PC-3 (cell line): ENCODE measurements around the gene IRF9. TPM values are rescaled to one million over a fixed set of nuclear protein-coding genes. Genes with fewer than 3 reads are reported as not detected.

Experiments used
- ATAC-seq: fragments of 200-7000 bp; cut with Tn5 transposase; 2 replicates; pipeline ENCODE4 v1.9.1; 2020; ENCODE audit warnings: mild to moderate bottlenecking, moderate library complexity
- BruUV-seq: library from RNA; stranded (reverse); fragments of 400-500 nt; replicated peaks from 2 replicates; lab custom pipeline; 2021; lab: Mats Ljungman, UMichigan
- CTCF ChIA-PET: fragments of 300-600 bp; sonication (Branson Sonifier 250); formaldehyde crosslinking; loops from one replicate; lab custom pipeline; 2022; ENCODE audit warnings: antibody characterized with exemption; lab: Charles Lee
- POLR2A ChIA-PET: fragments of 300-600 bp; sonication (Branson Sonifier 250); formaldehyde crosslinking; loops from one replicate; lab custom pipeline; 2022; ENCODE audit warnings: antibody characterized with exemption; ENCODE audit not compliant: unreplicated experiment; lab: Charles Lee
- DNase-seq: peaks from one replicate; pipeline ENCODE4 v3.0.0-alpha.2; 2015
- H2AFZ ChIP-seq: fragments of 300-600 bp; sonication (generic); 2 replicates; pipeline ENCODE4 v1.6.0; 2016; ENCODE audit warnings: antibody characterized with exemption, low read length
- H3F3A ChIP-seq: fragments of 300-600 bp; sonication (generic); one replicate; pipeline ENCODE4 v1.6.0; 2017; ENCODE audit warnings: antibody characterized with exemption, low read length, control low read depth, mild to moderate bottlenecking; ENCODE audit not compliant: unreplicated experiment
- H3K27ac ChIP-seq: fragments of 300-600 bp; sonication (generic); 2 replicates; pipeline ENCODE4 v1.5.1; 2016; ENCODE audit warnings: mild to moderate bottlenecking, low read length
- H3K27me3 ChIP-seq: fragments of 300-600 bp; sonication (generic); 2 replicates; pipeline ENCODE4 v1.6.1; 2016; ENCODE audit warnings: low read length, mixed read lengths
- H3K36me3 ChIP-seq: fragments of 300-600 bp; sonication (generic); 2 replicates; pipeline ENCODE4 v1.6.1; 2016; ENCODE audit warnings: low read depth, mixed run types, low read length, mixed read lengths
- H3K4me1 ChIP-seq: fragments of 300-600 bp; sonication (generic); 2 replicates; pipeline ENCODE4 v1.5.1; 2016; ENCODE audit warnings: low read length; ENCODE audit not compliant: insufficient read depth
- H3K4me2 ChIP-seq: fragments of 300-600 bp; sonication (generic); 2 replicates; pipeline ENCODE4 v1.6.0; 2016; ENCODE audit warnings: low read length
- H3K4me3 ChIP-seq: fragments of 300-600 bp; sonication (generic); 2 replicates; pipeline ENCODE4 v1.5.1; 2016; ENCODE audit warnings: mild to moderate bottlenecking, low read length, mixed read lengths
- H3K79me2 ChIP-seq: fragments of 300-600 bp; sonication (generic); 2 replicates; pipeline ENCODE4 v1.6.1; 2017; ENCODE audit warnings: low read length, mixed read lengths
- H3K9ac ChIP-seq: fragments of 300-600 bp; sonication (generic); 2 replicates; pipeline ENCODE4 v1.6.0; 2016; ENCODE audit warnings: mild to moderate bottlenecking, low read length
- H3K9me2 ChIP-seq: fragments of 300-600 bp; sonication (generic); replicated peaks from 2 replicates; pipeline ENCODE4 v1.6.1; 2016; ENCODE audit warnings: mixed run types, low read length, mixed read lengths
- H3K9me3 ChIP-seq: fragments of 300-600 bp; sonication (generic); 2 replicates; pipeline ENCODE4 v1.6.1; 2016; ENCODE audit warnings: low read length, mixed read lengths
- H4K20me1 ChIP-seq: fragments of 300-600 bp; sonication (generic); 2 replicates; pipeline ENCODE4 v1.6.1; 2016; ENCODE audit warnings: low read length, mixed read lengths
- EZH2 ChIP-seq: fragments of 300-600 bp; sonication (generic); IDR thresholded peaks from one replicate; pipeline ENCODE4 v1.6.1; 2017; ENCODE audit warnings: antibody characterized with exemption, mild to moderate bottlenecking, low read length; ENCODE audit not compliant: unreplicated experiment
- EZH2phosphoT487 ChIP-seq: fragments of 300-600 bp; sonication (generic); IDR thresholded peaks from 2 replicates; pipeline ENCODE4 v1.6.1; 2018; ENCODE audit warnings: mild to moderate bottlenecking, antibody characterized with exemption, low read length, borderline replicate concordance
- intact Hi-C: fragments of 100-400 bp; cut with micrococcal nuclease; formaldehyde crosslinking; loops from 2 replicates; pipeline ENCODE4 v1.9.0; 2023
- total RNA-seq: library from RNA; depleted of rRNA; stranded (reverse); fragments of >200 nt; gene quantifications from 2 replicates; pipeline ENCODE4 v1.2.3, GENCODE V29; 2014
- TF ChIP-seq, protein P1 (sequence below): fragments of 300-600 bp; sonication (generic); conservative IDR thresholded peaks from 2 replicates; pipeline ENCODE4 v1.5.1; 2017; ENCODE audit warnings: antibody characterized with exemption, low read depth, mild to moderate bottlenecking, low read length

The IRF9 gene
- total RNA-seq, 1 experiment from 2014 or later = 10.5 TPM

DNA sequence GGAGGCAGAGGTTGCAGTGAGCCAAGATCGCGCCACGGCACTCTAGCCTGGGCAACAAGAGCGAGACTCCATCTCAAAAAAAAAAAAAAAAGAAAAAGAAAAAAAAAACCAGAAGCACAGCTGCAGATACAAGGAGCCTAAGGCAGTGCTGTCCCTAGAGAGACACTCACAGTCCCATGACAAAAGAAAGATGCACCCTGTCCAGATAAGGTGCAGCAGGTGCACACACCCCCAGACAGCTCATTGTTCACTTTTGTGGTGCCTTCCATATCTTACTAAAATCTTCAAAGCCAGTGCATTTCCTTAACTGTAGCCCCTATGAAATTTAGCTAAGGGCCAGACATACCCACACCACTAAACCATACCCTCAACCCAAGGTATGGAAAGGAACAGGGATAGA is 38.6 kb upstream of the IRF9 start:
- Histone ChIP-seq H3K4me3 (no peak overlapping the region), H2AFZ (no peak overlapping the region), H3K9ac (no peak overlapping the region), H3K36me3 (peaks cover 15% of the 10 kb centered on the region), H3K9me2 (no peaks in the 10 kb centered on the region), H3K4me1 (no peaks in the 10 kb centered on the region), H3K79me2 (no peaks in the 10 kb centered on the region), H3K27ac (no peak overlapping the region), H3K4me2 (no peak overlapping the region), H3K27me3 (no peaks in the 10 kb centered on the region), H4K20me1 (no peaks in the 10 kb centered on the region), H3F3A (no peaks in the 10 kb centered on the region), H3K9me3 (no peaks in the 10 kb centered on the region)
- ATAC-seq (no peak), DNase-seq (no peak)
- intact Hi-C loops = no loop called here
- BruUV-seq = no TSS peak
- POLR2A ChIA-PET = interaction anchor here (0.5 kb wide), 1 partner anchor 28 kb away, joined by 3 read pairs; the partner anchor contains the start of gene PCK2
- CTCF ChIA-PET = no interaction called here
- TF ChIP-seq EZH2phosphoT487 = no peak
- TF ChIP-seq, protein P1, sequence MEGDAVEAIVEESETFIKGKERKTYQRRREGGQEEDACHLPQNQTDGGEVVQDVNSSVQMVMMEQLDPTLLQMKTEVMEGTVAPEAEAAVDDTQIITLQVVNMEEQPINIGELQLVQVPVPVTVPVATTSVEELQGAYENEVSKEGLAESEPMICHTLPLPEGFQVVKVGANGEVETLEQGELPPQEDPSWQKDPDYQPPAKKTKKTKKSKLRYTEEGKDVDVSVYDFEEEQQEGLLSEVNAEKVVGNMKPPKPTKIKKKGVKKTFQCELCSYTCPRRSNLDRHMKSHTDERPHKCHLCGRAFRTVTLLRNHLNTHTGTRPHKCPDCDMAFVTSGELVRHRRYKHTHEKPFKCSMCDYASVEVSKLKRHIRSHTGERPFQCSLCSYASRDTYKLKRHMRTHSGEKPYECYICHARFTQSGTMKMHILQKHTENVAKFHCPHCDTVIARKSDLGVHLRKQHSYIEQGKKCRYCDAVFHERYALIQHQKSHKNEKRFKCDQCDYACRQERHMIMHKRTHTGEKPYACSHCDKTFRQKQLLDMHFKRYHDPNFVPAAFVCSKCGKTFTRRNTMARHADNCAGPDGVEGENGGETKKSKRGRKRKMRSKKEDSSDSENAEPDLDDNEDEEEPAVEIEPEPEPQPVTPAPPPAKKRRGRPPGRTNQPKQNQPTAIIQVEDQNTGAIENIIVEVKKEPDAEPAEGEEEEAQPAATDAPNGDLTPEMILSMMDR = no peak

DNA sequence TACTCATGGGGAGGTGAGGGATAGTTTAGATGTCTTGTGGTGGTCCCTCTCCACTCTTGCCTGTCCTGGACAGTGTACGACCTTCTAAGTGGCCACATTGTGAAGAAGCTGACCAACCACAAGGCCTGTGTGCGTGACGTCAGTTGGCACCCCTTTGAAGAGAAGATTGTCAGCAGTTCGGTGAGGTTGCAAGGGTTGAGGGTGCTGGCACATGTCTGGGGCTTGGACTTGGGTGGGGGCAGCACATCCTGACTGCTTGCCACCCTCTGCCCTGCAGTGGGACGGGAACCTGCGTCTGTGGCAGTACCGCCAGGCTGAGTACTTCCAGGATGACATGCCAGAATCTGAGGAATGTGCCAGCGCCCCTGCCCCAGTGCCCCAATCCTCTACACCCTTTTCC is 38.2 kb upstream of the IRF9 start:
- POLR2A ChIA-PET = no interaction called here

More for the DNA sequence above, 38.2 kb upstream of the IRF9 start:
- BruUV-seq = no TSS peak
- Histone ChIP-seq H3F3A (no peaks in the 10 kb centered on the region), H3K4me1 (no peaks in the 10 kb centered on the region), H3K4me2 (no peak overlapping the region), H3K9me2 (no peaks in the 10 kb centered on the region), H3K27me3 (no peaks in the 10 kb centered on the region), H3K9me3 (no peaks in the 10 kb centered on the region), H3K9ac (no peak overlapping the region), H3K36me3 (peaks cover 15% of the 10 kb centered on the region), H3K27ac (no peak overlapping the region), H2AFZ (no peak overlapping the region), H3K79me2 (no peaks in the 10 kb centered on the region), H3K4me3 (no peak overlapping the region), H4K20me1 (no peaks in the 10 kb centered on the region)
- TF ChIP-seq, protein P1 = no peak
- TF ChIP-seq EZH2phosphoT487 = no peak
- no peak for TF ChIP-seq EZH2
- ATAC-seq (no peak), DNase-seq (no peak)
- CTCF ChIA-PET = no interaction called here
- intact Hi-C loops = no loop called here
